RKO (cell line): ENCODE data around the gene TOX2.

Experiments used
- DNase-seq: peaks from one replicate; pipeline ENCODE4 v3.0.0-alpha.2; 2016; ENCODE audit warnings: low spot score

The TOX2 gene

DNA sequence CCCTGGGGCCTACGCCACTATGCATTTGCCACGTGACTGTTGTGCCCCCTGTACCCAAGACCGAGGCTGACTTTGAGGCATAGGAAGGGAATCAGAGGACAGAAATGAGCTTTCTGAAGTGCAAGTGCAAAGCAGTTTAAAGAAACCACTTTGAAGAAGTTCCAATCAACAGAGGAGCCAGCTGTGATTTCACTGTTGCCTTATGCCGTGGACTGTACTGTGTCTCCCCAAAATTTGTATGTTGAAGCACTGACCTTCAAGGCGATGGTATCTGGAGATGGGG, 161.2 kb downstream of the TOX2 start:
- DNase-seq, result no peak

DNA sequence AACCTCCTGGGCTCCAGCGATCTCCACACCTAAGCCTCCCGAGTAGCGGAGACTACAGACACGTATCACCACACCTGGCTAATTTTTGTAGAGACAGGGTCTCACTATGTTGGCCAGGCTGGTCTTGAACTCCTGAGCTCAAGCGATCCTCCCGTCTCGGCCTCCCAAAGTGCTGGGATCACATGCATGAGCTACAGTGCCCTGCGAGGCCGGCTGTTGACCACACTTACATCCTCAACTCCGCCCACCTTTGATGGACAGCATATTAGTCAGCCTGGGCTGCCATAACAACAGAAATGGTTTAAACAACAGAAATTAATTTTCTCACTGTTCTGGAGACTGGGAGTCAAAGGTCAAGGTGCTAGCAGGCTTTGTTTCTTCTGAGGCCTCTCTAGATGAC, 164.6 kb downstream of the TOX2 start:
- DNase-seq, result peak; percentile 41

DNA sequence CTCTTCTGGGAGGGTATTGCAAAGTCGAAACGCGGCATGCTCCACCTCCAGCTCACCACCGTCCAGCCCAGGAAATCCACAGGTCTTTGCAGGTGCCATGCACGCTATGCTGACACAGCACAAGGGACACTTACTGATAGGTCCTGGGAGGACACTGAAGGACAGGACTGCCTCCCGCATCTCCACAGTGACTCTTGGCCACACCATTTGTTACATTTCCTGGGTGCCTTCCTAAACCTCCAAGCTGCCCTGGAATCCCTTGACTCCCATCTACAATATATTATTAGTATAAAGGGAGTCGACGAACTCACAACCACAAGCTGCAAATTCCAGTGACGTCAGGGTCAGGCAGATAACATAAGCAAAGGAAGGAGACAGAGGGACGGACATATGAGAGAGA, 165.4 kb downstream of the TOX2 start:
- DNase-seq, result no peak

DNA sequence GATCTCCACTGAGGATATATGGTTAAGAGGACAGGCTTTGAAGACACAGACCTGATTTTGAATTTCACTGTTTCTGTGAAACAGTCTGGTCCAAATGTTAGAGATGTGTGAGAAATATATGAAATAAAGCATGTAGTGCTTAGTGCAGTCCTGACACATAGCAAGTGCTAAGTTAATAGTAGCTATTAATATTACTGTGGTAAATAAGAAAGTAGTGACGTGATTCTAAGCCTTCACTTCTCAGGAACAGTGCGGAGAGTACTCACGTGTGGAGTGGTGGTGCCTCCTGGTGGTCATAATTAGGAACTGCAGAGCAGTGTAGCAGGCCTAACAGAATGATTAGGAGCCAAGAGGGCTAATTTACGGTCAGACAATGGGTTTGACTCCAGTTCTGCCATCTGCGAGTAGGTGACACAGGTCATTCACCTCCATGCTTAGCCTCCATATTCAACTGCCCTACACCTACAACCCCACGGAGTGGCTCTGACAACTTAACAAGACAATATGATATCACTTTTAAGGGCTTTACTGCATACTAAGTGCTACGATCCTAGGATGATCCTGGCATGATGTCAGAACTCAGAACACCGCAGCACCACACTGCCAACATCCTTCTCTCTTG, 166.1 kb downstream of the TOX2 start:
- DNase-seq, result peak; percentile 81

DNA sequence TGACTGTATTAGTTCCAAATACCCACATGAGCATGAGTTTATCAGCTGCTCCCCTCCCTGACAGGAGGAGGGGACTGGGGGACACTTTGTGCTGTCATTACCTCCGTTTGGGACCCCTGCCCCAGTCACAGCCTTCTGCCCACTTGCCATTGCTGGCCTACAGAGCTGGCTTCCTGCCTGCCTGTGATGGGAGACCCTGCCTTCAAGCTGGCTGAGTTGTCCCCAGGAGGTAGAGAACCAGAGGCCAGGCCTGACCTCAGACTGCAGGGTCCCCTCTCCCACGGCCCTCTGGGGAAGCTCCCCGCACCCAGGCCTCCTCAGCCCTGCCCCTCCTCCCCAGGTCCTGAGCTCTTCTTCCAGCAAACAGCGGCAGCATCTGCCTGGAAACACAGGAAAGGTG, 166.8 kb downstream of the TOX2 start:
- no peak for DNase-seq

DNA sequence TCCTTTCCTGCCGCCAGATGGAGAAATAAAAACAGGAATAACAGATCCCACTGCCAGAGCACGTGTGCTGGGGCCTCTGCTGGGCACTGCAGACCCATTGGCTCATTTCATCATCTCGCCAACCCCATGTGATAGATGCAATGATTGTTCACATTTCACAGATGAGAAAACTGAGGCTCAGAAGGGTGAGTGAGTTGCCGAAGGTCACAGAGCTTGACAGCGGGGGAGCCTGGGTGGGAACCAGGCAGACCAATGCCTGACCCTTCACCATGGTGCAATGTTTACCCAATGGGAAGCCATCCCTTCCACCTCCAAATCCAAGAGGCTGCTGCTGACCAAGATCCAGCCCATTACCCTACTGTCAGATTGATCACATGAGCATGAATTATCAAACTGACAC, 167.2 kb downstream of the TOX2 start:
- DNase-seq, result no peak

DNA sequence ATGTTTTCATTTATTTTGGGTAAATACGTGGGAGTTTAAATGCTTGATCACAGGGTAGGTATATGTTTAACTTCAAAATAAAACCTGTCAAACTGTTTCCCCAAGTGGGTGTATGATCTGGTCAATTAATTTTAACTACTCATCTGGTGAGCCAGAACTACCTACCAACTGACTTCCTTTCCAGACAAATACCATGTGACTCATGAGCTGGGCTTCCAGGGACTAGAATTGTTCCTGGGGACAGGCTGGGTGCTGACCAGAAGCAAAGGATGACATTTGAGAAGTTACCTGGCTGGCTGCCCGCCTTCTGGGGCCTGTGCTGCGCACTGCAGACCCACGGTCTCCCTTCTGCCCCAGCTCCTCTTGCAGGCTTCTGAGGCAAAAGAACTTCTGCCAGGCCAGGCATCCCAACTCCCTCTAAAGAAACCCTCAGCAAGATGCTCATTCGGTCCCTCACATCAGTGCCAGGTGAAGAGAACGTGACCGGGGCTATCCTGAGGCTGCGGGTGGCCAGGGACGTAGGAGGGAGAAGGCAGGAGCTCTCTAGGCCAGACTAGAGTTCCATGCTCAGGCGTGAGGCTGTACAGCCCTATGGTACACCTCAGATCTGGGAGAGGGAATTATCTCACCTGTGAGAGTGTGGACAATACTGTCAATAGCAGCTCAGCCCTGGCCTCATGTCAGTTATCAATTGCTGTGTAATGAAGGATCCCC, 168.7 kb downstream of the TOX2 start:
- peak; percentile 14 for DNase-seq

DNA sequence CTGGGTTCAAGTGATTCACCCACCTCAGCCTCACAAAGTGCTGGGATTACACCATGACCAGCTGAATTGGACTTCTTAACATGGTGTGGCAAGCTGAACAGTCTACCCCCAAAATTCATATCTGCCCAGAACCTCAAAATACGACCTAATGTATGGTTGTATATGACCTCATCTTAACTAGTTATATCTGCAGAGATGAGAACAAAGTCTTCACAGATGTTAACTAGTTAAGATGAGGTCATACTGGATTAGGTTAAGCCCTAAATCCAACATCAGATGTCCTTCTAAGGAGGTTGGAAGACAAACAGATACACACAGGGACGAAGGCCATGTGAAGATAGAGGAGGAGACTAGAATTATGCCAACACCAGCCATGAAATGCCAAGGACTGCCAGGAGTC, 169.8 kb downstream of the TOX2 start:
- no peak for DNase-seq

DNA sequence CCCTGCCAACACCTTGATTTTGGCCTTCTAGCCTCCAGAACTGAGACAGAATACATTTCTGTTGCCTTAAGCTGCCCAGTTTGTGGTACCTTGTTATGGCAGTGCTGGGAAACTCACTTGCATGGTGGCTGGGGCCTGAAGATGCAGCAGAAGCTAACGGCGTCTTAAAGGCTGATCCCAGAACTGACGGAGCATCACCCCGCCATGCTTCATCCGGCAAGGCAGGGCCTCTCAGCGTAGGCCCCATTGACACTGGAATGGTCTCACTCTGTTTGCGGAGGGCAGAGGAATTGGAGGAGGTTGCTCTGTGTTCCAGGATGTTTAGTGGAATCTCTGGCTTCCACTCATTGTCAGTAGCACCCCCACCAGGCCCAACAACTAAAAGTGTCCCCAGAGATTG, 170.2 kb downstream of the TOX2 start:
- DNase-seq, result no peak

DNA sequence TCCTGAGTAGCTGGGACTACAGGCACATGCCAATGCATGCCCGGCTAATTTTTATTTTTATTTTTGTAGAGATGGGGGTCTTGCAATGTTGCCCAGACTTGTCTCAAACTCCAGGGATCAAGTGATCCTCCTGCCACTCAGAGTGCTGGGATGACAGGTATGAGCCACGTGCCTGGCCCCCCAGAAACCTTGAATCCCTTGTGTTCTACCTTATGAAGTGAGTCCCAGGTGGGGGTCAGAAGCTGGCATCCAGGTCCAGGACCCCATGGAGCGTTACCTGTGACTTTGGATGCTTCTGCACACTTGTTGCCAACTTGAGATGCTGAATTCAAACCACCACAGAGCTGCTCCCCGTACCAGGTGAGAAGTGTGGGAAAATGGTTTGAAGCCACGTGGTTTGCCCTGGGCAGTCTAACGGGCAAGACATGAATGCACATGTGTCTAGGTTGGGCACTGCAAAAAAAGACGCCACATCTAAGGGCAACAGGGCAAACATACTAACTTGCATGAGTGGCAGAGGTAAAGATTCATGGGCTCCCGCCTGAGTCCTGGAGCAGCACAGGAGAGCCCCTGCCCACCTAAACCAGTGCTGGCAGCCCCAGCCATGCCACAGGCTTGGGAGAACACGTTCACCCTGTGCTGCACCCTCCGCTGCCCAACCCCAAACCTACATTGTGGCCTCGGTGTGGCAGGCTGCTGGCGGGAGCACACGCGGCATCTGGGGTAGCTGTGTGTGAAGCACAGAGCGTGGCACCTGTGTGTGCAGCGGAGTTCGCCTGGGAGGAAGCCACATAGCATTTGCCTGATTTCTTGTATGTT, 171.2 kb downstream of the TOX2 start:
- DNase-seq, result no peak

DNA sequence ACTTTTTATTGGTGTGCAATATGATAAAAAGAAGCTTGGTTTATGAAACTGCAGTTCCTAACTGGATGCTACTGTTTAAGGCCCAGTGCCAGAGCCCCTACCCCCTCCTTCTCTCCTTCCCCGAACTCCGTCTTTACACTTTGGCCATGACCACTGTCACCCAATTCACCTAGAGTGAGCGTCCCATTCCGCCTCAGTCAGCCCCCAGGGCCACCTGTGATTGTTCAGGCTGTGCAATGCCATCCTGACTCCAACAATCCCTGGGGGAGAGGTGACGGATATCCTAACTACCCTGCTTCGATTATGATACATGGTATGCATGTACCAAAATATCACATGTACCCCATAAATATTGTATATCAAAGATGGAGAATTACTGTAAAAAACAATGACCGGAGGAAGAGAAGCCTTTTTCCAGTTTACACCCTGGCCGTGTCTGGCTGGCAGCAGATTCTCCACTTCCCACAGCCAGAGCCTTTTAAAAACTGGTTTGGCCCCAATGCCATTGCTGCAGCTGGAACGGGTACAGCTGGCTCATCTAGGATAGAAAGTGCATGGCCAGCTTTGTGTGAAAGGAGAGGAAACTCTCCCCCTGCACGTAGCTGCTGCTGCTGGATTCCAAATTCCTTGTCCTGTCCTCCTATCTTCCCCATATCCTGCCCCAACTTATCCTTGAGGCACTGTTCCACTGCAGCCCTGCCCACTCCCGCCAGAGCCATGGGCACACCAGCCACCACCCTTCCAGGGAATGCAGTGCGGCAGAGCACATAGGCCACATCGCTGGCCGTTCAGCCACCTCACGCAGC, 172.6 kb downstream of the TOX2 start:
- DNase-seq, result no peak

DNA sequence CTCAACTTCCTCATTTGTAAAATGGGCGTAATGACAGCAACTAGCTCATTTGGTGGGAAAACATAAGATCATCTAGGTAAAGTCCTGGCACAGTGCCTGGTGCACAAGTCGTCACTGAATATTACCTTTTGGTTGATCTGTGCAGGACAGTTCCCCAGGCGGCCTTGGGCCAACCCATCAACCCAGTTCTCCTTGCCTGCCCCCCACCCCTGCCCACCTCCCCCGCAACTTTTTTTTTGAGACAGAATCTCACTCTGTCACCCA, 173.1 kb downstream of the TOX2 start:
- no peak for DNase-seq

DNA sequence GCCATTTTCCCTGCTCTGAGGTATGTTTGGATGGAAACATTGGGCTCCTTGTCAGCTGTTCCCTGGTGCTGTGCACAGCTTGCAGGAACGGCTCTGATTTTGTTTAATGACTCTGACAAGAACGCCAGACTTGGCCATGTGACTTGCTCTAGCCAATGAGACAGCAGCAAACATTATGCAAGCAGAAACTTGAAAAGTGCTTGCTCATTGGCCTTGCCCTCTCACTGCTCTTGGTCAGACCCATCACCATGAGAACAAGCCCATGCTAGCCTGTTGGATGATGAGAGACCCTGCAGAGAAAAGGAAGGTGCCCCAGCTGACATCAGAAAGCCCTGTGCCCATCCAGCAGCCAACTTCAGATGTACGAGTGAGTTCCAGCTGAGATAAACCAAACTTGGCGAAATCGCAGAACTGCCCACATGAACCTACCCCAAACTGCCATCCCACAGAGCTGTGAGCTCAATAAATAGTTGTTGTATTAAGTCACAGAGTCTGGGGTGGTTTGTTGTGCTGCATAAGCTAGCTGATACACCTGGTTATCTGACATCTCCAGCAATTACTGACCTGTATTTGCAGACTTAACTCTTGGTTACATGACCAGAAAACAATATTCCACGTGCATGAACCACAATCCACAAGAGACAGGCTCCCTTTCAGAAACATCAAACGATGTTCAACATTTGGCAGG, 175.5 kb downstream of the TOX2 start:
- DNase-seq, result peak; percentile 79

DNA sequence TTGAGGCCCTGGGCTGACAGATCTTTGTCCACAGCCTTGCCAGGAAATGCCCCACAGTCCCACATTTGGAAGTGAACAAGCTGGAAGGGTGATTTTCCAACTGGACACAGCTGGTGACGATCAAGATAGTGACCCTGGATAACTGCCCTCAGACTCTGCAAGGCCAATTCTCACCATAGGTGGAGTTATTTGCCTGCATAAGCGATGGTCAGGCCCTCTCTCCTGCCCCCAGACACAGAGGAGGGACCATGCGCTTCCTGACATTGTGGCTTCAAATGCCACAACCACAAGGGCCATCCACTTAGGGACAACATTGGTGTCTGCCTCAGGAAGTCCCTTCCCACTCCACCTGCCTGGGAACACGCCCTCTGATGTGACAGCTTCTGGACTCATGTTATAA, 176.4 kb downstream of the TOX2 start:
- no peak for DNase-seq

DNA sequence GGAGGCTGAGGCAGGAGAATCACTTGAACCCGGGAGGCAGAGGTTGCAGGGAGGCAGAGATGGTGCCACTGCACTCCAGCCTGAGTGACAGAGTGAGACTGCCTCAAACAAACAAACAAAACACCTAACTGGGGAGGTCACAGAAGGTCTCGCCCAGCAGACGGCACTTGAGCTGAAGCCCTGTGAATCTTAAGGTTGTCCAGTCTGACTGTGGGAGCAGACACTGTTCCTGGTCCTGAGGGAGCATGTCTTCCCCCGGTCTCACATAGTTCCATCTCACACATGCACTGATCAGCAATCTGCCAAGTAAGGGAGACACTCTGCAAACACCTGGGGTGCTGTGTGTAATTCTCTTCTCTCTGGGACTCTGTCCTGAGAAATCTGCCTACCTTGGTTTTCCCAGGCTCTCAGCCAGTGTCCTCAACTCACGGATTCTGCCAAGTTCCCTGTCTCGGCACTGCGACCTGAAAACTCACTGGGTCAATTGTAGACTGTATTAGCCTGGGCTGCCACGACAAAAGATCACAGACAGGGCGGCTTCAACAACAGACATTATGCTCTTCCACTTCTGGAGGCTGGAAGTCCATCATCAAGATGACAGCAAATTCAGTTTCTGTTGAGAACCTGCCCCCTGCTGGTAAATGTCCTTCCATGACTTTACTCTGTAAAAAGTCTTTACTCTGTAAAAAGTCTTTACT, 178.0 kb downstream of the TOX2 start:
- DNase-seq, result peak; percentile 44

DNA sequence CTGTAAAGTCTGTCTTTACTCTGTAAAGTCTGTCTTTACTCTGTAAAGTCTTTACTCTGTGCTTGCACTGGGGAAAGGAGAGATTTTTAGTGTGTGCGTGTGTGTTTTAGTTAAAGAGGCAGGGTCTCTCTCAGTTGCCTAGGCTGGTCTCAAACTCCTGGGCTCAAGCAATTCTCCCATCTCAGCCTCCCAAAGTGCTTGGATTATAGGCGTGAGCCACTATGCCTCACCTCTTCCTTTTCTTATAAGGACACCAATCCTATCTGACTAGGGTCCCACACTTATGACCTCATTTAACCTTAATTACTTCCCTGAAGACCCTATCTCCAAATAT, 178.6 kb downstream of the TOX2 start:
- no peak for DNase-seq

DNA sequence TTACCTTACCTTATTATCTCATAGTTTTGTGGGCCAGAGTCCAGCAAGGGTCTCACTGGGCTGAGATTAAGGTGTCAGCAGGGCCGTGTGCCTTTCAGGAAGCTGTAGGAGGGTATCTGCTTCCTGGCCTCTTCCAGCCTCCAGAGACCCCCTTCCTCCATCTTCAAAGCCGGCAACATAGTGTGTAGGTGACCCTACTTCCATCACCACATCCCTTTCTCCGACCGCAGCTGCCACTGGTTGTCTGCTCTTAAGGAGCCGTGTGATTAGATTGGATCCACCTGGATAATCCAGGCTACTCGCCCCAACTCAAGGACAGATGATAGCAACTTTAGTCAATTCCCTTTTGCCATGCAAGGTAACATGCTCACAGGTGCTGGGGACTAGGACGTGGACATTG, 181.2 kb downstream of the TOX2 start:
- DNase-seq, result no peak

DNA sequence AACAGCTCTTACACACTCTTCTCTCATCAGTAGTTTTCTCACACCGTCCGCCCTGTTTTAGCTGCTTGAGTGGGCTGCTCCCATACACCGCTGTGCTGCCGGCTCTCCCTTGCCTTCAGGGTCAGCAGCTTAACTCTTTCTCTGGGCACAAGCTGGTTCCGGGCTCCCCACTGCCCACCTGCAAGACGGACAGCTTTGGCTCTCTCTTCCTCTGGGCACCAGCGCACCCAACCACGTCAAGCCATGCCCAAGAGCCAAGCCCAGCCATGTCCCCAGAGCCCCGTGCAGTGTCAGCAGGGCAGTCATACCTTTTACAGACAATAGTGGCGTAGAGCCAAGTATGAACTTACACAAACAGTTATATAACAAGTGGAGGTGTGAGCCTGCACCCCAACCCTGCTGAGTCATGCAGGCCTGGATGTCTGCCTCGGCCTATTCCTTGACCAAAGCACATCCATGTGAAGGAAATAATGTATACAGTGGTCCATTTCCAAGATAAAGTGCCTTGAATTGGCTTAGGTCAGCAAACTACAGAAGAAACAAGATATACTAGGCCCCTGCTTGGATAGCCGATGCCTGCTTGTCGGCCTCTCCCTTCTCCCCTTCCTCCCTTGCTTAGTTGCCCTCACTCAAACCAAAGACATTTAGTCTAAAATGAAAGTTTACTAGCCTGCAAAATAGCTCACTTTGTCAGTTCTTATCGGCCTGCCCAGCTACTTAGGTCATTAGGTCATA, 183.0 kb downstream of the TOX2 start:
- DNase-seq, result no peak

DNA sequence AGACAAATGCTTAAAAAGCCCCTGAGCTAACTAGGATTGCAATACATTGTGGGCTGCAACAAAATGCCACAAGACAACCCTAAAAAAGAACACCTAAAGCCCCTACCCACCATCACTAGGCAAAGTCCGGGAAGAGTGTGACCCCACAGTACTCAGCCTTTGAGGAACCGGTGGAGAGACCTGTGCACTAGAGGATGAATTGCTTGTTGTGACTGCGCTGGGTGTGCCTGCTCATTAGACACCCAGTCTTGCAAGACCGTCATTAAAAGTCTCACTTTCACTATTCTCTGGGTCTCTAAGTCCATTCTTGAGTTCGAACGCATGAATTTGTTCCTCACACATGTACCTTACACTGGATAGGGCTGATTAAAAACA, 183.6 kb downstream of the TOX2 start:
- DNase-seq, result no peak

DNA sequence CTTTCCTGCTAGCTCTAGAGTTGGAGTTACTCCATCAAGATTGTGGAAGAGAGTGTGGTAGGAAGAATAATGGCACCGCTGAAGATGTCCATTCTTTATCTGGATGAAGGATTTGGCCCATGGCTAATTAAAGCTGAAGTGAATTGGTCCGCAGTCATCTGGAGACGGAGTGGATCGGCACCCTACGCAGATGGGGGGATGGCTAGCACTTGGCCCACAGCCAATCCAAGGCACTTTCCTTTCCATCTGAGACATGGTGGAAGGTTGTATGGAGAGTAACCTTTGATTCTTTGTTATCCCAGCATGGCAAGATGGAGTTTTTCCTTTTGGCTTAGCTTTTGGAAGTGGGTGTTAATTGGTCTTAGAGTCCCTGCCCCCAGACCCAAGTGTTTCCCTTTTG, 184.0 kb downstream of the TOX2 start:
- DNase-seq, result no peak

DNA sequence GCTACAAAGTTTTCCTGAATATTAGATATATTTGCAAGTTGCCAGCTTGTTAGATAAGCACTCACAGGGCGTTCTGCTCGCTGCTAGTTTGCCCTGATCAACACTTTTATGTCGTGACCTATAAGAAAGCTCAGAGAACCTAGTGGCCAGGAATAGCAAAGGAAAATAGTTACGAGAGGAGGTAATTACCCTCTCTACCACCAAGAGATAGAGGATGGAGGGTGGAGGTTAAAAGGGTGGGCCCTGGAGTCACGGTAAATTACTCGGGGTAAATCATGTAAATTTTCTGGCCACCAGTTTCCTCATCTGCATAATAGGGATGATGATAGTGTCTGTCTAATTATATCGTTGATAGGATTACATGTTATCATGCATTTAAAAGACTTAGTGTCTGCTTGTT, 185.2 kb downstream of the TOX2 start:
- no peak for DNase-seq
